Large intestine (tissue), 3 donors: ENCODE measurements around the gene PCDHGA1. TPM values are rescaled to one million over a fixed set of nuclear protein-coding genes. Genes with fewer than 3 reads are reported as not detected.
"Not testable (repeated sequence)": the region's sequence is repeated elsewhere in the genome, so short reads cannot be mapped to it uniquely, and the experiment has no call there.

Experiments used
- DNase-seq, 2 donors: peaks; one replicate each; pipeline versions ENCODE4 v3.0.0 to v3.0.0-alpha.2; 2013
- H3K27ac ChIP-seq: one replicate; pipeline ENCODE4 v1.5.1; 2013; ENCODE audit warnings: low read length
- H3K27me3 ChIP-seq: 2 replicates; pipeline ENCODE4 v1.6.1; 2013; ENCODE audit warnings: low read length; ENCODE audit not compliant: control insufficient read depth, insufficient read depth
- H3K36me3 ChIP-seq: 2 replicates; pipeline ENCODE4 v1.6.1; 2013; ENCODE audit warnings: low read length; ENCODE audit not compliant: control insufficient read depth, insufficient read depth
- H3K4me1 ChIP-seq: one replicate; pipeline ENCODE4 v1.6.1; 2013; ENCODE audit warnings: low read length; ENCODE audit not compliant: control insufficient read depth, insufficient read depth
- H3K4me3 ChIP-seq: one replicate; pipeline ENCODE4 v1.5.1; 2013; ENCODE audit warnings: low read length
- H3K9me3 ChIP-seq: one replicate; pipeline ENCODE4 v1.6.1; 2013; ENCODE audit warnings: mild to moderate bottlenecking, low read depth, low read length, moderate library complexity; ENCODE audit not compliant: control insufficient read depth
- WGBS: methylation state at CpG from one replicate; pipeline ENCODE4 v1.1.5; 2013; ENCODE audit warnings: low lambda C conversion rate; ENCODE audit not compliant: insufficient coverage; 5-methylcytosine and 5-hydroxymethylcytosine counted together
- polyA plus RNA-seq: library from polyadenylated mRNA; unstranded; fragments of 120-200 nt; gene quantifications from one replicate; pipeline ENCODE4 v1.2.1, GENCODE V29; 2013

PCDHGA1 gene
- polyA plus RNA-seq, 1 donor, result 0.30 TPM

DNA sequence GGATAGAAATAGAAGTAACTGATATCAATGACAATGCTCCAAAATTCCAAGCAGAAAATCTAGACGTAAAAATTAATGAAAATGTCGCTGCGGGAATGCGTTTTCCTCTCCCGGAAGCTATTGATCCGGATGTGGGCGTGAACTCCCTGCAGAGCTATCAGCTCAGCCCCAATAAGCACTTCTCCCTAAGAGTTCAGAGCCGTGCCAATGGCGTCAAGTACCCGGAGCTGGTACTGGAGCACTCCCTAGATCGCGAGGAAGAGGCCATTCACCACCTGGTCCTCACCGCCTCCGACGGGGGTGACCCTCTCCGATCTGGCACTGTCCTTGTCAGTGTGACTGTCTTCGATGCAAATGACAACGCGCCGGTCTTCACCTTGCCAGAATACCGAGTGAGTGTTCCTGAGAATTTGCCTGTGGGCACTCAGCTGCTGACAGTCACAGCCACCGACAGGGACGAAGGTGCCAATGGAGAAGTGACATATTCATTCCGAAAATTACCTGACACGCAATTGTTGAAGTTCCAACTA lies 83.3 kb downstream of the PCDHGA1 start:
- peak in 1 of 2 donors; percentile 22 for DNase-seq
- Histone ChIP-seq H3K4me3 (peak overlapping the region; percentile 51), H3K27ac (no peak overlapping the region), H3K4me1 (no peaks in the 10 kb centered on the region), H3K36me3 (no peaks in the 10 kb centered on the region), H3K9me3 (peaks cover 52% of the 10 kb centered on the region), H3K27me3 (peaks cover 69% of the 10 kb centered on the region)
- WGBS, result no CpG with 5 or more reads among the region's 25 CpGs

DNA sequence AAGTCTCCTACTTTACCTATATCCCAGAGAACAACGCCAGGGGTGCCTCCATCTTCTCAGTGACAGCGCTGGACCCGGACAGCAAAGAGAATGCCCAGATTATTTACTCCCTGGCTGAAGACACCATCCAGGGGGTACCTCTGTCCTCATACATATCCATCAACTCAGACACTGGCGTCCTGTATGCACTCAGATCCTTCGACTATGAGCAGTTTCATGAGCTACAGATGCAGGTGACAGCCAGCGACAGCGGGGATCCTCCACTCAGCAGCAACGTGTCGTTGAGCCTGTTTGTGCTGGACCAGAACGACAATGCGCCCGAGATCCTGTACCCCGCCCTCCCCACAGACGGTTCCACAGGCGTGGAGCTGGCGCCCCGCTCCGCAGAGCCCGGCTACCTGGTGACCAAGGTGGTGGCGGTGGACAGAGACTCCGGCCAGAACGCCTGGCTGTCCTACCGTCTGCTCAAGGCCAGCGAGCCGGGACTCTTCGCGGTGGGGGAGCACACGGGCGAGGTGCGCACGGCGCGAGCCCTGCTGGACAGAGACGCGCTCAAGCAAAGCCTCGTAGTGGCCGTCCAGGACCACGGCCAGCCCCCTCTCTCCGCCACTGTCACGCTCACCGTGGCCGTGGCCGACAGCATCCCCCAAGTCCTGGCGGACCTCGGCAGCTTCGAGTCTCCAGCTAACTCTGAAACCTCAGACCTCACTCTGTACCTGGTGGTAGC lies 84.4 kb downstream of the PCDHGA1 start:
- no CpG with 5 or more reads among the region's 46 CpGs for WGBS
- Histone ChIP-seq H3K27me3 (peaks cover 69% of the 10 kb centered on the region), H3K9me3 (peaks cover 51% of the 10 kb centered on the region)
- not testable (repeated sequence) for DNase-seq, H3K36me3 ChIP-seq, H3K27ac ChIP-seq, H3K4me1 ChIP-seq, H3K4me3 ChIP-seq

DNA sequence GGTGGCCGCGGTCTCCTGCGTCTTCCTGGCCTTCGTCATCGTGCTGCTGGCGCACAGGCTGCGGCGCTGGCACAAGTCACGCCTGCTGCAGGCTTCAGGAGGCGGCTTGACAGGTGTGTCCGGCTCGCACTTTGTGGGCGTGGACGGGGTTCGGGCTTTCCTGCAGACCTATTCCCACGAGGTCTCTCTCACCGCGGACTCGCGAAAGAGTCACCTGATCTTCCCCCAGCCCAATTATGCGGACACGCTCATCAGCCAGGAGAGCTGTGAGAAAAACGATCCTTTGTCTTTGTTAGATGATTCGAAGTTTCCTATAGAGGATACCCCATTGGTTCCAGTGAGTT lies 84.9 kb downstream of the PCDHGA1 start:
- Histone ChIP-seq H3K9me3 (peaks cover 51% of the 10 kb centered on the region), H3K27me3 (peaks cover 67% of the 10 kb centered on the region)
- H3K36me3 ChIP-seq, DNase-seq, H3K4me1 ChIP-seq, H3K27ac ChIP-seq, H3K4me3 ChIP-seq: not testable (repeated sequence)
- WGBS, result 17% methylated on average over 1 of the region's 24 CpGs

DNA sequence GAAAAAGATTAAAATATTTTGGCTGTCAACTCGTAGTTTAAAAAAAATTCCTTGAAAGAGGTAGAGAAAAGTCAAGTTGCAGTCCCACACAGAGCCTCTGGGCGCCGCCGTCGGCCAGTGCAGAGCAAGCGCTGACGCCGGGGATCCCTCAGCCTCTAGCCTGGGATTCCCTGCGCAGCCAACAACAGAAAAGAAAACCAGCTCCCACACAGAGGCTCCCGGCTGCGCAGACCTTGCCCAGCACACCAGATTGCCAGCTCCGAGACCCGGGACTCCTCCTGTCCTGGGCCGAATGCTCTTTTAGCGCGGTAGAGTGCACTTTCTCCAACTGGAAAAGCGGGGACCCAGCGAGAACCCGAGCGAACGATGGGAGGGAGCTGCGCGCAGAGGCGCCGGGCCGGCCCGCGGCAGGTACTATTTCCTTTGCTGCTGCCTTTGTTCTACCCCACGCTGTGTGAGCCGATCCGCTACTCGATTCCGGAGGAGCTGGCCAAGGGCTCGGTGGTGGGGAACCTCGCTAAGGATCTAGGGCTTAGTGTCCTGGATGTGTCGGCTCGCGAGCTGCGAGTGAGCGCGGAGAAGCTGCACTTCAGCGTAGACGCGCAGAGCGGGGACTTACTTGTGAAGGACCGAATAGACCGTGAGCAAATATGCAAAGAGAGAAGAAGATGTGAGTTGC lies 87.3 kb downstream of the PCDHGA1 start, which contains the start of gene PCDHGB7:
Gene PCDHGB7 (plus strand): TSS at position 184 of the 679 bp plus-strand sequence. CDS start 183 bp downstream, at position 367.
- WGBS, result no CpG with 5 or more reads among the region's 47 CpGs
- not testable (repeated sequence) for H3K27ac ChIP-seq, H3K36me3 ChIP-seq, H3K4me1 ChIP-seq
- H3K4me3 ChIP-seq, result peak within 1 kb of the TSS; percentile 31
- peaks cover 77% of the 10 kb centered on the region for H3K27me3 ChIP-seq
- peak; percentile 38 to 49 for DNase-seq
- H3K9me3 ChIP-seq, result peaks cover 55% of the 10 kb centered on the region

DNA sequence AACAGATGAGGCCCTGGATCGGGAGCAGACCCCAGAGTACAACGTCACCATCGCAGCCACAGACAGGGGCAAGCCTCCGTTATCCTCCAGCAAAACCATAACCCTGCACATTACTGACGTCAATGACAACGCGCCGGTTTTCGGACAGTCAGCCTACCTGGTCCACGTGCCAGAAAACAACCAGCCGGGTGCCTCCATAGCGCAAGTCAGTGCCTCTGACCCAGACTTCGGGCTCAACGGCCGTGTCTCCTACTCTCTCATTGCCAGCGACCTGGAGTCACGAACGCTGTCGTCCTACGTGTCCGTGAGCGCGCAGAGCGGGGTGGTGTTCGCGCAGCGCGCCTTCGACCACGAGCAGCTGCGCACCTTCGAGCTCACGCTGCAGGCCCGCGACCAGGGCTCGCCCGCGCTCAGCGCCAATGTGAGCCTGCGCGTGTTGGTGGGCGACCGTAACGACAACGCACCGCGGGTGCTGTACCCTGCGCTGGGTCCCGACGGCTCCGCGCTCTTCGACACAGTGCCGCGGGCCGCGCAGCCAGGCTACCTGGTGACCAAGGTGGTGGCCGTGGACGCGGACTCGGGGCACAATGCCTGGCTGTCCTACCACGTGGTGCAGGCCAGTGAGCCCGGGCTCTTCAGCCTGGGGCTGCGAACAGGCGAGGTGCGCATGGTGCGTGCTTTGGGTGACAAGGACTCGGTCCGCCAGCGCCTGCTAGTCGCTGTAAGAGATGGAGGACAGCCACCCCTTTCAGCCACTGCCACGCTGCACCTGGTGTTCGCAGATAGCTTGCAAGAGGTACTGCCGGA lies 89.0 kb downstream of the PCDHGA1 start:
- peaks cover 68% of the 10 kb centered on the region for H3K9me3 ChIP-seq
- no peak overlapping the region for H3K27ac ChIP-seq
- no peak for DNase-seq
- no peaks in the 10 kb centered on the region for H3K36me3 ChIP-seq
- no peak overlapping the region for H3K4me3 ChIP-seq
- no CpG with 5 or more reads among the region's 74 CpGs for WGBS
- H3K27me3 ChIP-seq, result peaks cover 71% of the 10 kb centered on the region
- H3K4me1 ChIP-seq, result no peaks in the 10 kb centered on the region

DNA sequence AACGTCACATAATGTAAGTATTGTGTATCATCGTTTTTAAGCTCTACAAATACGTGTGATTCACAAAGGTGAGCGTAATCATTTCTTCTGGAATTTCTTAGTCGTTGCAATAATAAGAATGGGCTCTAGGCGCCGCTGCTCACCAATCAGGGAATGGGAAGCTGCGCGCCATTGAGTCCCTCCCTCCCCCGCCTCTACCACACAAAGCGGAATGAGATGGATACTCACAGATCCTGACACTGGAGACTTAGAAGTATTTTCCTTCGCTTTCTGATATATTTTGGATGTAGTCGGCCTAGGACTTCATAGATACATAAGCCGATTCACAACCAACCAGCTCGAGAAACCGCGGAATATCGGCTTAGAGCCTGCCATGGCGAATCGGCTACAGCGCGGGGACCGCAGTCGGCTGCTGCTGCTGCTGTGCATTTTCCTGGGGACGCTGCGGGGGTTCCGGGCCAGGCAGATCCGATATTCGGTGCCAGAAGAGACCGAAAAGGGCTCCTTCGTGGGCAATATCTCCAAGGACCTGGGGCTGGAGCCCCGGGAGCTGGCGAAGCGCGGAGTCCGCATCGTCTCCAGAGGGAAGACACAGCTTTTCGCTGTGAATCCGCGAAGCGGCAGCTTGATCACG lies 90.7 kb downstream of the PCDHGA1 start, which contains the start of gene PCDHGA11:
Gene PCDHGA11 (plus strand): TSS at position 197 of the 634 bp plus-strand sequence. CDS start 177 bp downstream, at position 374.
- peak in 1 of 2 donors; percentile 34 for DNase-seq
- H3K27me3 ChIP-seq, result peaks cover 59% of the 10 kb centered on the region
- peaks cover 65% of the 10 kb centered on the region for H3K9me3 ChIP-seq
- no peaks in the 10 kb centered on the region for H3K36me3 ChIP-seq
- no peaks in the 10 kb centered on the region for H3K4me1 ChIP-seq
- H3K4me3 ChIP-seq, result peak within 1 kb of the TSS; percentile 11
- H3K27ac ChIP-seq, result no peak within 1 kb of the TSS
- WGBS, result 0% methylated on average over 1 of the region's 42 CpGs

DNA sequence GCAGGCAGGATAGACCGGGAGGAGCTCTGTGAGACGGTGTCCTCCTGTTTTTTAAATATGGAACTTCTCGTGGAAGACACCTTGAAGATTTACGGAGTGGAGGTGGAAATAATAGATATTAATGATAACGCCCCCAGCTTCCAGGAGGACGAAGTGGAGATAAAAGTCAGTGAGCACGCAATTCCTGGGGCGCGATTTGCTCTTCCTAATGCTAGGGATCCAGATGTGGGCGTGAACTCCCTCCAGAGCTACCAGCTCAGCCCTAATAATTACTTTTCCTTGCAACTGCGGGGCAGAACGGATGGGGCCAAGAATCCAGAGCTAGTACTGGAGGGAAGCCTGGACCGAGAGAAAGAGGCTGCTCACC lies 91.2 kb downstream of the PCDHGA1 start:
- no peak overlapping the region for H3K27ac ChIP-seq
- peaks cover 65% of the 10 kb centered on the region for H3K9me3 ChIP-seq
- 10% methylated on average over 2 of the region's 13 CpGs for WGBS
- no peaks in the 10 kb centered on the region for H3K4me1 ChIP-seq
- H3K36me3 ChIP-seq, result no peaks in the 10 kb centered on the region
- H3K4me3 ChIP-seq, result no peak overlapping the region
- H3K27me3 ChIP-seq, result peaks cover 63% of the 10 kb centered on the region
- no peak for DNase-seq

DNA sequence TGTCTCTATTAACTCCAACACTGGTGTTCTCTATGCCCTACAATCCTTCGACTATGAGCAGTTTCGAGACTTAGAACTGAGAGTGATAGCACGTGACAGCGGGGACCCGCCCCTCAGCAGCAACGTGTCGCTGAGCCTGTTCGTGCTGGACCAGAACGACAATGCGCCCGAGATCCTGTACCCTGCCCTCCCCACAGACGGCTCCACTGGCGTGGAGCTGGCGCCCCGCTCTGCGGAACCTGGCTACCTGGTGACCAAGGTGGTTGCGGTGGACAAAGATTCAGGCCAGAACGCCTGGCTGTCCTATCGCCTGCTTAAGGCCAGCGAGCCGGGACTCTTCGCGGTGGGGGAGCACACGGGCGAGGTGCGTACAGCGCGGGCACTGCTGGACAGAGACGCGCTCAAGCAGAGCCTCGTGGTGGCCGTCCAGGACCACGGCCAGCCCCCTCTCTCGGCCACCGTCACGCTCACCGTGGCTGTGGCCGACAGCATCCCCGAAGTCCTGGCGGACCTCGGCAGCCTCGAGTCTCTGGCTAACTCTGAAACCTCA lies 92.5 kb downstream of the PCDHGA1 start:
- no peak for DNase-seq
- Histone ChIP-seq H3K27ac (no peak overlapping the region), H3K27me3 (peaks cover 70% of the 10 kb centered on the region), H3K36me3 (no peaks in the 10 kb centered on the region), H3K4me1 (no peaks in the 10 kb centered on the region), H3K4me3 (no peak overlapping the region), H3K9me3 (peaks cover 66% of the 10 kb centered on the region)
- WGBS, result no CpG with 5 or more reads among the region's 42 CpGs

DNA sequence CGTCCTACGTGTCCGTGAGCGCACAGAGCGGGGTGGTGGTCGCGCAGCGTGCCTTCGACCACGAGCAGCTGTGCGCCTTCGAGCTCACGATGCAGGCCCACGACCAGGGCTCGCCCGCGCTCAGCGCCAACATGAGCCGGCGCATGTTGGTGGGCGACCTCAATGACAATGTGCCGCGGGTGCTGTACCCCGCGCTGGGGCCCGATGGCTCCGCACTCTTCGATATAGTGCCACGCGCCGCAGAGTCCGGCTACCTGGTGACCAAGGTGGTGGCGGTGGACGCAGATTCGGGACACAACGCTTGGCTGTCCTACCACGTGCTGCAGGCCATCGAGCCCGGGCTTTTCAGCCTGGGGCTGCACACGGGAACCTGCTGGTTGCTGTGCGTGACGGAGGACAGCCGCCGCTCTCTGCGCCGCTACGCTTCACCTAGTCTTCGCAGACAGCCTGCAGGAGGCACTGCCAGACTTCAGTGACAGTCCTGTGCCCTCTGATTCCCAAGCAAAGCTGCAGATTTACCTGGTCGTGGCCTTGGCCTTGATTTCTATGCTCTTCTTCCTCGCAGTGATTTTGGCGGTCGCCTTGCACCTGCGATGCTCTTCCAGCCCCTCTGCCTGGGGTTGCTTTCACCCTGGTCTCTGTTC lies 97.6 kb downstream of the PCDHGA1 start:
- Histone ChIP-seq H3K36me3 (no peaks in the 10 kb centered on the region), H3K4me3 (no peak overlapping the region), H3K4me1 (no peaks in the 10 kb centered on the region), H3K27ac (no peak overlapping the region), H3K9me3 (peaks cover 65% of the 10 kb centered on the region), H3K27me3 (peaks cover 52% of the 10 kb centered on the region)
- no peak for DNase-seq
- no CpG with 5 or more reads among the region's 53 CpGs for WGBS
